ENCODE data around the gene FBXO10. TPM values are rescaled to one million over a fixed set of nuclear protein-coding genes. Genes with fewer than 3 reads are reported as not detected.

Gene FBXO10
- total and polyA plus RNA-seq, 2 of the 4 experiments (the other 2 are of a cell fraction): 6.6 to 6.7 TPM

GRCh38 chr9:37551888-37552287, 24.3 kb downstream of the FBXO10 start:
- Histone ChIP-seq H2BK20ac (ENCODE audit: low read depth, low read length) (no peak overlapping the region), H3K18ac (ENCODE audit: low read depth, low read length) (no peak overlapping the region), H3K9me1 (ENCODE audit: insufficient read depth, low read length) (peaks cover 3% of the 10 kb centered on the region; the same call in 1 of the 2 replicates), H4K20me1 (ENCODE audit: insufficient read depth, low read length) (no peaks in the 10 kb centered on the region; the same call in 1 of the 2 replicates), H3K27ac (ENCODE audit: insufficient read depth, low read length) (no peak overlapping the region), H3K4ac (ENCODE audit: low read depth, low read length) (no peak overlapping the region), H3K56ac (ENCODE audit: extremely low read depth, insufficient read depth, low read length) (no peak overlapping the region), H3K4me3 (ENCODE audit: insufficient read depth, low read depth, low read length) (no peak overlapping the region), H2AK9ac (replicated peaks; ENCODE audit: low read depth, low read length, poor library complexity) (no peak overlapping the region), H3K14ac (replicated peaks; ENCODE audit: low read depth, low read length) (no peak overlapping the region), H2BK120ac (ENCODE audit: low read depth, low read length) (no peak overlapping the region), H3K4me2 (ENCODE audit: low read depth, low read length) (no peak overlapping the region), H4K8ac (ENCODE audit: low read depth in 2 of 2, low read length in 2 of 2) (no peak overlapping the region), H3K23ac (ENCODE audit: low read depth, low read length) (no peak overlapping the region), H2AK5ac (ENCODE audit: low read depth, low read length) (no peak overlapping the region), H4K5ac (ENCODE audit: low read depth, low read length) (no peak overlapping the region), H3K27me3 (ENCODE audit: control insufficient read depth, insufficient read depth, low read length) (no peaks in the 10 kb centered on the region), H3K9ac (ENCODE audit: low read depth, low read length) (no peak overlapping the region), H3K79me1 (ENCODE audit: low read depth in 1 of 2, low read length in 2 of 2) (peaks cover 5 to 13% of the 10 kb centered on the region in 2 experiments; a peak in 3 of 4 replicates), H3K36me3 (ENCODE audit: control insufficient read depth, insufficient read depth, low read length) (no peaks in the 10 kb centered on the region), H3K9me3 (ENCODE audit: control insufficient read depth, insufficient read depth, low read length) (no peaks in the 10 kb centered on the region), H2BK5ac (ENCODE audit: low read depth, low read length, poor library complexity, severe bottlenecking) (no peak overlapping the region), H2BK15ac (ENCODE audit: low read depth, low read length) (no peak overlapping the region), H3K4me1 (ENCODE audit: control insufficient read depth, insufficient read depth, low read length) (peaks cover 6% of the 10 kb centered on the region), H2AFZ (replicated peaks; ENCODE audit: low read length, poor library complexity) (no peak overlapping the region), H4K91ac (ENCODE audit: insufficient read depth, low read depth, low read length) (no peak overlapping the region)
- ATAC-seq (ENCODE audit: low read depth): no peak
- WGBS, 2 experiments (ENCODE audit: extremely low coverage in 2 of 2, insufficient read length in 1 of 2): no CpG with 5 or more reads among the region's 2 CpGs
- dilution Hi-C loops (cut with HindIII; ENCODE audit: low sequenced_read_pairs, unreplicated experiment): no loop called here
- BruUV-seq (replicated peaks): no TSS peak
- intact Hi-C loops (cut with micrococcal nuclease): no loop called here
- DNase-seq: no peak
- in situ Hi-C loops (cut with MboI; ENCODE audit: low sequenced_read_pairs): no loop called here
- ChIA-PET POLR2A (ENCODE audit: unreplicated experiment) (no interaction called here), CTCF (no interaction called here)
- TF ChIP-seq MAFK (IDR thresholded peaks at IDR 0.05; ENCODE audit: low read depth, low read length) (no peak), POLR2A (IDR thresholded peaks at IDR 0.05; ENCODE audit: low read depth, low read length) (no peak), CEBPB (IDR thresholded peaks at IDR 0.05; ENCODE audit: low read depth, low read length) (no peak), ELK1 (IDR thresholded peaks at IDR 0.05; ENCODE audit: borderline replicate concordance, low read depth, low read length) (no peak), FOS (IDR thresholded peaks at IDR 0.05; ENCODE audit: low read depth, low read length) (no peak), BHLHE40 (IDR thresholded peaks at IDR 0.05; ENCODE audit: low read depth, low read length) (no peak), CTCF (conservative IDR thresholded peaks at IDR 0.05; ENCODE audit: low read depth, low read length) (no peak), RFX5 (IDR thresholded peaks at IDR 0.05; ENCODE audit: low read depth, low read length) (no peak)

Data from IMR-90 (cell line).